MCF 10A (cell line): ENCODE measurements around the gene ARG1. TPM values are rescaled to one million over a fixed set of nuclear protein-coding genes. Genes with fewer than 3 reads are reported as not detected.

Experiments used
- BruUV-seq: library from RNA; stranded (reverse); fragments of 400-500 nt; replicated peaks from 2 replicates; lab custom pipeline; 2021; lab: Mats Ljungman, UMichigan
- CTCF ChIA-PET: fragments of 300-600 bp; sonication (Branson Sonifier 250); formaldehyde crosslinking; extraction: SDS; loops from one replicate; lab custom pipeline; 2021; ENCODE audit warnings: antibody characterized with exemption, inconsistent platforms; lab: Yijun Ruan, JAX
- POLR2A ChIA-PET: fragments of 300-600, 350-650 bp; sonication (Branson Sonifier 250); formaldehyde crosslinking; extraction: SDS; loops from one replicate; lab custom pipeline; 2020; ENCODE audit warnings: antibody characterized with exemption, inconsistent platforms; lab: Yijun Ruan, JAX
- DNase-seq: peaks from one replicate; pipeline ENCODE4 v3.0.0-alpha.2; 2018; ENCODE audit not compliant: unreplicated experiment
- H3K27ac Mint-ChIP-seq: one replicate; pipeline ENCODE4 v1.8.0; 2022; ENCODE audit warnings: mild to moderate bottlenecking, low read depth, mixed read lengths; ENCODE audit not compliant: unreplicated experiment
- H3K27me3 Mint-ChIP-seq: one replicate; pipeline ENCODE4 v1.8.0; 2022; ENCODE audit warnings: mixed read lengths; ENCODE audit not compliant: insufficient read depth, unreplicated experiment
- H3K36me3 Mint-ChIP-seq: one replicate; pipeline ENCODE4 v1.8.0; 2022; ENCODE audit warnings: mild to moderate bottlenecking, moderate library complexity, mixed read lengths; ENCODE audit not compliant: insufficient read depth, unreplicated experiment
- H3K4me1 Mint-ChIP-seq: one replicate; pipeline ENCODE4 v1.8.0; 2022; ENCODE audit warnings: mixed read lengths; ENCODE audit not compliant: insufficient read depth, unreplicated experiment
- H3K4me3 Mint-ChIP-seq: one replicate; pipeline ENCODE4 v1.8.0; 2022; ENCODE audit warnings: mild to moderate bottlenecking, moderate library complexity, mixed read lengths; ENCODE audit not compliant: unreplicated experiment
- H3K9me3 Mint-ChIP-seq: one replicate; pipeline ENCODE4 v1.8.0; 2022; ENCODE audit warnings: mixed read lengths; ENCODE audit not compliant: unreplicated experiment
- intact Hi-C: fragments of 100-400 bp; cut with micrococcal nuclease; formaldehyde crosslinking; loops from 2 replicates; pipeline ENCODE4 v1.14.1; 2022
- total RNA-seq: library from RNA; stranded (reverse); gene quantifications from 2 replicates; pipeline ENCODE4 v1.2.3, GENCODE V29; 2022
- TF ChIP-seq, protein P1 (sequence below): fragments of 200-600 bp; IDR thresholded peaks from one replicate; pipeline ENCODE4 v1.8.0; 2022; ENCODE audit warnings: antibody characterized with exemption, mild to moderate bottlenecking; ENCODE audit not compliant: unreplicated experiment

ARG1 gene
- total RNA-seq, 1 experiment from 2014 or later, result not detected

GRCh38 chr6:131602781-131603312 lies 29.8 kb downstream of the ARG1 start:
- H3K4me3 Mint-ChIP-seq, result no peak overlapping the region
- H3K36me3 Mint-ChIP-seq, result peaks cover 95% of the 10 kb centered on the region
- POLR2A ChIA-PET, result interaction anchor here (0.6 to 1.0 kb wide), 2 partner anchors 11 to 25 kb away, joined by 3 to 5 read pairs; partner anchors contain the start of gene MED23
- TF ChIP-seq, protein P1, sequence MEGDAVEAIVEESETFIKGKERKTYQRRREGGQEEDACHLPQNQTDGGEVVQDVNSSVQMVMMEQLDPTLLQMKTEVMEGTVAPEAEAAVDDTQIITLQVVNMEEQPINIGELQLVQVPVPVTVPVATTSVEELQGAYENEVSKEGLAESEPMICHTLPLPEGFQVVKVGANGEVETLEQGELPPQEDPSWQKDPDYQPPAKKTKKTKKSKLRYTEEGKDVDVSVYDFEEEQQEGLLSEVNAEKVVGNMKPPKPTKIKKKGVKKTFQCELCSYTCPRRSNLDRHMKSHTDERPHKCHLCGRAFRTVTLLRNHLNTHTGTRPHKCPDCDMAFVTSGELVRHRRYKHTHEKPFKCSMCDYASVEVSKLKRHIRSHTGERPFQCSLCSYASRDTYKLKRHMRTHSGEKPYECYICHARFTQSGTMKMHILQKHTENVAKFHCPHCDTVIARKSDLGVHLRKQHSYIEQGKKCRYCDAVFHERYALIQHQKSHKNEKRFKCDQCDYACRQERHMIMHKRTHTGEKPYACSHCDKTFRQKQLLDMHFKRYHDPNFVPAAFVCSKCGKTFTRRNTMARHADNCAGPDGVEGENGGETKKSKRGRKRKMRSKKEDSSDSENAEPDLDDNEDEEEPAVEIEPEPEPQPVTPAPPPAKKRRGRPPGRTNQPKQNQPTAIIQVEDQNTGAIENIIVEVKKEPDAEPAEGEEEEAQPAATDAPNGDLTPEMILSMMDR, result no peak
- BruUV-seq, result no TSS peak
- DNase-seq, result peak; percentile 45
- H3K9me3 Mint-ChIP-seq, result no peaks in the 10 kb centered on the region
- intact Hi-C loops, result no loop called here
- H3K27ac Mint-ChIP-seq, result no peak overlapping the region
- CTCF ChIA-PET, result interaction anchor here (0.6 to 1.0 kb wide), 2 partner anchors 10 to 397 kb away, joined by 3 to 4 read pairs; no protein-coding TSS in a partner anchor
- H3K27me3 Mint-ChIP-seq, result no peaks in the 10 kb centered on the region
- H3K4me1 Mint-ChIP-seq, result no peaks in the 10 kb centered on the region

- Mint-ChIP-seq H3K36me3 (peaks cover 88% of the 10 kb centered on the region), H3K9me3 (no peaks in the 10 kb centered on the region), H3K27me3 (no peaks in the 10 kb centered on the region), H3K4me3 (no peak overlapping the region), H3K4me1 (no peaks in the 10 kb centered on the region), H3K27ac (no peak overlapping the region)
- intact Hi-C loops, result no loop called here
- no peak for DNase-seq
- ChIA-PET CTCF (interaction anchor here (0.6 to 3.5 kb wide), 3 partner anchors 15 to 301 kb away, joined by 3 to 18 read pairs (median 9); partner anchors contain the start of gene MED23), POLR2A (interaction anchor here (0.6 to 1.5 kb wide), 2 partner anchors 8 to 15 kb away, joined by 3 to 6 read pairs; partner anchors contain the start of gene MED23)
- no TSS peak for BruUV-seq
- TF ChIP-seq, protein P1, result no peak
Observed at GRCh38 chr6:131613296-131613925, 40.4 kb downstream of the ARG1 start.

DNA sequence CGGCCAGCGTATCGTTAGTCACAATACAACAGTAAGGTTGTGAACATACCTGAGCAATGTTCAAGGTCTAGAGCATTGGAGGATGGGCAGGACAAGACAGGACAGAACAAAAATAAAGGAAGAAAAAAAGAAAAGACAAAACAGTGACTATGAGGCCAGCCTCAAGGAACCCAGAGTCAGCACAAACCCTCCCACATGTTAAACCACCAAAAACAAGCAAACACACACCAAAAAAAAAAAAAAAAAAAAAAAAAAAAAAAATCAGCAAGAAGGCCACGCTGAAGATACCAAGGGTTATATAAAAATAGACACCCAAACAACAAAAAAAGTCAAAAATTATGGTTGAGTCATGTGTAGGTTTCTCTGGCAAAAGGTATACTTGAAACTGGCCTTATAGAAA lies 42.2 kb downstream of the ARG1 start:
- H3K27ac Mint-ChIP-seq, result no peak overlapping the region
- no peaks in the 10 kb centered on the region for H3K9me3 Mint-ChIP-seq
- no peak for DNase-seq
- CTCF ChIA-PET, result interaction anchor here (3.5 kb wide), 1 partner anchor 13 kb away, joined by 18 read pairs; the partner anchor contains the start of gene MED23
- no peaks in the 10 kb centered on the region for H3K4me1 Mint-ChIP-seq
- BruUV-seq, result no TSS peak
- intact Hi-C loops, result no loop called here
- POLR2A ChIA-PET, result no interaction called here
- peaks cover 85% of the 10 kb centered on the region for H3K36me3 Mint-ChIP-seq
- TF ChIP-seq, protein P1, result no peak
- no peaks in the 10 kb centered on the region for H3K27me3 Mint-ChIP-seq
- no peak overlapping the region for H3K4me3 Mint-ChIP-seq
